NCI-H146 (cell line): ENCODE results near the gene DUOXA2.
"Not testable (repeated sequence)": the region's sequence is repeated elsewhere in the genome, so short reads cannot be mapped to it uniquely, and the experiment has no call there.

Experiments
- DNase-seq: peaks from one replicate; lab custom pipeline; 2025; lab: John Stamatoyannopoulos, UW

The DUOXA2 gene

DNA sequence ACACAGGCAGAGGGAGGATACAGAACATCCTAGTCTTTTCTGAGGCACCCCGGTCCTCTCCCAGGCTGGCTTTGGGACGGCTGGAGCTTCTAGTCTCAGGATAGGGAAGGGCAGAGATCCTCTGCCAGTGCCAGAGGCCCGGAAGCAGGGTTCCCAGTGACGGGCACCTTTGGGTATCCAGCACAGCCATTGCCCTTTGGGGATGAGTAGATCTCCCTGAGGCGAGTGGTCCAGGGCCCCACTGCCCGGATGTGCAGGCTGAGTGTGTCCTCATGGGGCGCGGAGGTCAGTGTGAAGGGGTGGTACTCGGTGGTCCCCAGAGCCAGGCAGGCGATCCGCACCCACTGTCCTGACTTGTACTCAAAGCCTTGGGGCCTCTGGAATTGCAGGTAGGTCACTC lies 18.5 kb upstream of the DUOXA2 start:
- DNase-seq, result no peak

DNA sequence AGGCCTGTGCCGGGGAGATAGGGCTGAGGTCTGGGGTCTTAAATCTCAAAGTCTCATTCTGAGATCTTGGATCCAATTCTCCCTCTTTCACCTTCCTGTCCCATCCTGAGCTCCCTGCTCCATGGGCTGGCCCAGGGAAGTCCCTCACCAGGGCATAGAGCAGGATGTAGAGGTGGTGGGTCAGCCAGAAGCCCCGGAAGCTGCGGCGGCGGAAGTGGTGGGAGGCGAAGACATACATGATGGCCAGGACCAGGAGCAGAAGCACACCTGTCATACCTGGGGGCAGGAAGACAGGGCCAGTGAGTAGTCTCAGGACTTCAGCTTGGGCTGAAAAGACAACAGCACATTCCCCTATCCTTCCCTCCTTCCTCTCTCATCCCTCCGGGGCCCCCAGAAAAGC lies 16.7 kb upstream of the DUOXA2 start:
- no peak for DNase-seq

DNA sequence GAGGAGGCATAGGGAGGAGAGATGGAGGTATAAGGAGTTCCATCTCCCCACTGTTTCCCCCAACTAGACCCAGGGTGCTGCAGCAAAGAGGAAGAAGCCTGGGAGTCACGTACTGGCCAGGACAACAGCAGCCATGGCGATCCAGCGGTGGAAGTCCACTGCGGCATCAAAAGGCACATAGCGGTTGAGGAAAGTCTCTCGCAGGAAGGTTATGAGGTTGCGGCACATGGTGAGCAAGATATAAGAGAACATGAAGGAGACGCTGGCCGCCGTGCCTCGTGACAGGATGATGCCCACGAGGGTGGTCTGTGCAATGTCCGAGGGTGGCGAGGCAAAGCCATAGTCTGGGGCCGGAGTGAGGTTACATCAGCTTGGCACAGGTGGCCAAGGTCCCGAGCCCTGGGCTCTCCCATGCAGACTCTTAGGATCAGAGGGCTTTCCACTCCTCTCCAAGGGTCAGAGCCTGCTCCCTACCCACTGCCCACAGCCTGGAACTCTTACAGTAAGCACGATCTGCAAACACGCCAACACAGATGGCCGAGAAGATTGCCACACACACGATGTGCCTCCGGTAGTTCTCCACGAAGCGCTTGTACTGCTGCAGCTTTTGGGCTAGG lies 14.5 kb upstream of the DUOXA2 start:
- no peak for DNase-seq

DNA sequence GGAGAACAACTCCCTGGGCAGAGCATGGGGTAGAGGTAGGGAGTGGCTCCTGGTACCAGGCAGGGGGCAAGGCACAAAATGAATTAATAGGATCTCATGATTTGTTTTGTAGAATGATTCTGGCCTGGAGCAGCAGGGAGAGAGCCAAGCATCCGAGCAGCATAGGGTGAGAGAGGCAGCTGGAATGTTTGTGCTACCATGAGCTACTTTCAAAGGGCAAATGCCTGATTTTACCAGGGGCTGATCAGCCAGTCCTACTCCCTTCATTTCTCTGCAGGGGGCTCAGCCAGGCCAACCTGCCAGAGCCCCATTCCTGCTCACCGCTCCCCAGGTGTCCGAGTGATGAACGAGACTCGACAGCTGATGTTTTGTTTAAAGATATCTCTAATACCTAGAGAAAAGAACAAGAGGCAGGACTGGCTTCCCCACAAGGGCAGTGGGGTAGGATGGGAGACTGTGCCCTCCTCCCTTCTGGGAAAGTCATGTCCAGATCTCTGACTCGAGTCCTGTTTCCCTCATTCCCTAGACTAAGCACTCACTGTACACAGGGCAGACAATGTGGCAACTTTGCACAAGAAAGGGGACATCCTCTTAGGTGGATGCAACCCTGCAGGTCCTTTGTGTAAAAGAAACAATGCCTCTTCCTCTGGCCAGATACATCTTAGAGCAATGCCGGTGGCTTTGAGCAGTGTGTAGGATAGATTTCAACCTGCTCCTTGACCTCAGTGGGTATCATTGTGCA lies 13.1 kb upstream of the DUOXA2 start:
- peak; percentile 66 for DNase-seq

DNA sequence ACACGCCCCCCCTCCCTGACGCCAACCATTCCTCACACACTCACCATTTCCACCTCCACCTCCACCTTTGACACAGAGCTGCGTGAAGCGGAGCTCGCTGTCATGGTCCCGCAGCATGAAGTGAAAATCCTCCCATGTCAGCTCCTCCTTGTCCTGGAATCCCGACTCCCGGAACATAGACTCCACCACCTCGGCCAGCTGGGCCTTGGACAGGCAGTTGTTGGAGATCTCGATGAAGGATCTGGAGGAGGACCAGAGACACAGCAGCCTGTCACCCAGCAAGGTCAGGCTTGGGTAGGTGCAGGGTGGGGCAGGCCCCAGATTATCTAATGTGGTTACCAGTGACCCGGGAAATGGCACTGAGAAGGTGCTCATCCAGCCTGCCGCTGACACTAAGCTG lies 12.4 kb upstream of the DUOXA2 start:
- no peak for DNase-seq

DNA sequence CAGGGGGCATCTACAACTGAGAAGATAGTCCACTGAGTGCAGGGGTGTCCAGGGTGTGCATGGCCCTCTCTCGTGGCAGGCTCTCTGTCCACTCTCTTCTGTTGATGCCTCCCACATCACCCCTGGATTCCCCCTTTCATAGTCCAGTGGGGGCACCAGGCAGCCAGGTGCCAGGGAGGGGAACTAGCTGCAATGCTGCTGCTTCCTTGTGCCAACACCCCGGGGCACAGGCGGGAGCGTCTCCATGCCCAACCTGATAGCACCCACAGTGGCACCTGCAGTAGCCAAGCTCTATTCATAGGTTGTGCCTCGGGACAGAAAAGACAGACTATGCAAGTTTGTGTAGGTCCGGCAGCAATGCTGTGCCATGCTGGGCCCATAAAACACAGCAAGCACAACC lies 11.9 kb upstream of the DUOXA2 start:
- no peak for DNase-seq

DNA sequence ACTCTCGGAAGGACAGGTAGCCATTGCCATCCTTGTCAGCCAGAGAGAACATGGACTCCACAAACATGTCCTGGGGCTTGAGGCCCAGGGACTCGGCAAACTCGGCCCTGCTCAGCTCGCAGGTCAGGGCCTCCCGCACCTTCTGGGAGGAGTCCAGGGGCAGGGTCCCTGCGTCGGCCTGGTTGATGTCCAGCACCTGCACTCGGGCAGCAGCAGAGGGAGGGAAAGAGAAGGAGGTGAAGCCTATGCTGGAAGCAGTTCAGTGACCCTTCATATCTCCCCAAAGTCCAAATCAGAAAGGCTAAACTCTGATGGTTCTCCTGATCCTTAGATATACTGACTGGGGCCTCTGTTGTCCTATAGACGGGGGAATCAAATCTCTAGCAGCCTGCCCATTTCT lies 10.0 kb upstream of the DUOXA2 start:
- DNase-seq, result not testable (repeated sequence)

DNA sequence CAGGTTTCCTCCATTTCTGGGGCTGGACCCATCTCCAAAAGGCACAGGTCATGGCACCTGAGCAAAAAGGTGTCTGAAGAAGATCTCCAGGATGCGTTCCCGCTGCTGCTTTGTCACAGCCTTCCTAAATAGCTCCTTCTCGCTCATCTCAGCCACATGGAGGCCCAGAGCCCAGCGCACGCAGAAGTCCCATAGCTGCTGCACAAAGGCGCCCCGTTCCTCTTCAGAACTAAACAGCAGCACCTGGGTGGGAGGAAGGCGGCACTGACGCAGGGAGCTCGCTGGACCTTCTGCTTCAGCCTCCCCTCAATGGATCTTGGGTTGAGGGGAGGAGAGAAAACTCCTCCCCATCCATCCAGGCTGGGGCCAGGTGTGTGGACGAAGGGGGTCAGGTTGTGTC lies 8.5 kb upstream of the DUOXA2 start:
- no peak for DNase-seq

DNA sequence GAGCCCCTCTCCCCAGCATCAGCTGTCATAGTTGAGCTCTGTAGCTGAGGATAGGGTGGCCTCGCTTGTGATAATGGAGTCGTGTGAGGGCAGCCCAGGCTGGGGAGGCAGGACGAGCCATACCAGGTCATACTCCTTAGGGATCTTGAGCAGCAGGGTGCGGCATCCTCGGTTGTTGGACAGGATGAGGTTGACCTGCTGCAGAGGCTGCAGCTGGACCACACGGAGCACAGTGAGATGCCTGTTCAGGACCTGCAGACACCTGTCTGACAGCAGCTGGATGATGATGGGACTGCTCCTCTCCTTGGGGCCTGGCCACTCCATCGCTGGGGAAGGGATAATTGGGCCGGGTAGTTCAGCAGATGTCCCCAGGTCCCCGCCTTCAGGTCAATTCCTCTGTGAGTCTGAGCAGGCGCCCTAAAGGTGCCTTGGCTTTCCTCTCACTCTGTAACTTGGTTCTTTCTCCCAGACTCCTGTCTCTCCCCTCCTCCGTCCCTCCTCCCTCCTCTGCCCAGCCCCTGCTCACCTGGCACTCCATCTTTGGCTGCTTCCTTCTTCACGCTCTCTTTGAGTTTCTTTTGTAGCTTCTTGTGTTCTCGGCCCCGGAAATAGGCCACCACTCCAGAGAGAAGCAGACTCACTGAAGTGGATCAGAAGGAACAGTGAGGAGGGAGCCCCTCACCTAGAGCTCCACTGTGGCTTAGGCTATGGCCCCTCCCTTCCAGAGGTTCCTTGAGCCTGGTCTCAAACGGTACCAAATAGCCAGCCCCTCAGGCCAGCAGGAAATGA lies 7.9 kb upstream of the DUOXA2 start:
- DNase-seq, result no peak

DNA sequence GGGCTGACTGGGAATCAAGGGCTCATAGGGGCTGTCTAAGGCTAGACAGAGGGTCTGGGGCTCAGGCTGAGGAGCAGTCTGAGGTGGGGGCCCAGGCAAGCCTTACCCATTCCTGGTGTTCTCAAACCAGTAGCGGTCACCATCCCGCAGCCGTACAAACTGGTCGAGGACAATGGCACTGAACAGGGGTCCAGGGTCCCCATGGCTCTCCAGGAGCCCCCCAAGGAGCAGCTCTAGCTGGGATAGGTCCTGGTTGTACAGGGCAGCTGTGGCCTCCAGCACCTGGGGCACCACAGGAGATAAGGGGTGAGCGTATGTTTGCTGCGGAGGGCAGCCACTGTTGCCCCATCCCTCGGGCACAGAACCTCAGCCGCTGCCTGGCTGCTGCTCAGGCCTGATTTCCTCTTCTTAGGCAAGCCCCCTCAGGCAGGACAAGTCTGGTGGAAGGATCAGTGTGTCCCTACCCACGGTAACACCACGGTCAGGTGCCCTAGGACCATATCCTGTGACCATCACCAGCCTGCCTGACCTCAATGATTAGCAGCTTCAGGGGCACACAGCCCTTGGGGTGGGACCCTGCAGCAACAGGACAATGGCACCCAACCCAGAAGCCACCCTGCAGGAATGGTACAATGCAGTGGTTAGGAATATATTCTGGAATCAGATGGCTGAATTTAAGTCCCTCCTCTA lies 6.0 kb upstream of the DUOXA2 start:
- no peak for DNase-seq

DNA sequence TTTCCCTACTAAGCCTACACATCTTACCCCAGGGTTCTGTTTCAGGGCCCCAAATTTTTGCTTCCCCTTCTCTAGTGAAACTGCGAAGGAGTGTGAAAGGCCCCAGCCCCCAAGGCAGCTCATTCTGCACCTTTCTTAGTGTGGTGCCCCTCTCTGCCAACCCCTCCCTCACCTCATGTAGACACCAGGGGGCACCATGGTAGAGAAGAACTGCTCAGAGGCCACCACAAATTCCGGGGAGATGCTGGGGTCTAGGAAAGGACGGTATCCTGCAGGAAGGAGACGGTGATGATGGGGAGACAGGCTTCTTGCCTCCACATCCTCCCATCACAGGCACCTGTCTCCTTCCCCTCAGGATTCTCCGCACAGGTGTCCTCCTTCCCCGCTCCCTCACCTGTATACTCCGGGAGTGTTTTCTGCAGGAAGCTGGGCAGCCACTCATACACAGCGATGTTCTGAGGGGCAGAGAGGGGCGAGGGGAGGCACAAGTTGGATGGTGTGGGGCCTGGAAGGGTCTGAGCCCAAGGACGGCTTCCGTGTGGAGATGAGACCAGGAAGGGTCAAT lies 3.8 kb upstream of the DUOXA2 start:
- no peak for DNase-seq

DNA sequence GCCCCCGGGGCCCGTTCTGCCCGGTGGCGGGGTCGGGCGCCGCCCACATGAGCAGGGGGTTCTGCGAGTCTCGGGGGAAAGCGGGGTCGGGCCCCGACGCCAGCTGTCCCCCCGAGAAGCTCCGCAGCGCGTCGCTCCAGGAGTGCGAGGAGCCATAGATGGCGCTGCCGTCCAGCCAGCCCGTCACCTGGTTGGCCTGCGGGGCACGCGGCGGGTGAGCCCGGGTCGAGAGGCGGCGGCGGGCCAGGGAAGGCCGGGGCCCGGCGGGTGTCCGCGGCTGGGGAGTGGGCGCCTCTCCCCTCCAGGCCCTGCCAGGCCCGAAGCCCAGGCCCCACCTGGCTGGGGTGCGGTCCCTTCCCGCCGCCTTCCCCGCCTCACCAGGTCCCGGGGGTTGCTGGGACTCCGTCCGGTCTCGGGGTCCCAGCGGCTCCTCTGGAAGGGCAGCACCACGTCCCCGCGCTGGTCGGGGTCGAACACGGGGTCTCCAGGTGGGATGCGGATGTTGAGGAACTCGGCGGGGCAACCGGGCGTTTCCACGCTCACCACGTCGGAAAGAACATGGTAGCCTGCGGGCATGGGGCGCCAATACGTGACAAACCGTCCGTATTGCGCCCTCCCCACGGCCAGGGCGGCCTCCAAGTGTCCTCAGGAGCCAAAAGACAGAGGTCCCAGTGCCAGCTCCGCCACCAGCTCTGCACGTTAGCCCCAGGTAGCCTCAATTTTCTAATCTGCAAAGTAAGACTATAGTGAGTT lies 2.6 kb upstream of the DUOXA2 start:
- DNase-seq, result no peak

DNA sequence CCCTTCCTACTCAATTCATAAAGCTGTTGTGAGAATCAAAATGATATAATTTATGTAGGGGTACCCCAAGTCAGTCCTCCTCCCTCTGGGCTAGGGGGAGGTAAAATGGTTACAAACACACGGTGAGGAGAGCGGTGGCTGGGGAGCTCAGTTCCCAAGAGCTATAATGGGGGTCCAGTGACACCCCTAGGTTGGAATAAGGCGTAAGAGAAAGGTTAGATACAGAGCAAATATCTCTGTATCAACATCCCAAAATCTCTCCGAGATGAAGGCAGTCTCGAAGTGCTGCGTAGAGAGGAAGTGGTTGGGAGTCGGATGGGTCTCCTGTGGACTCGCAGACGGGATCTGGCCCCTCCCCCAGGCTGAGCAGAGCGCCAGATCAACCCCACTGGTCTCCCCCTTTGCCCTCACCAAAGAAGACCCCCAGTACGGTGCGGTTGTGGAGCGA lies 2.0 kb upstream of the DUOXA2 start:
- DNase-seq, result no peak

DNA sequence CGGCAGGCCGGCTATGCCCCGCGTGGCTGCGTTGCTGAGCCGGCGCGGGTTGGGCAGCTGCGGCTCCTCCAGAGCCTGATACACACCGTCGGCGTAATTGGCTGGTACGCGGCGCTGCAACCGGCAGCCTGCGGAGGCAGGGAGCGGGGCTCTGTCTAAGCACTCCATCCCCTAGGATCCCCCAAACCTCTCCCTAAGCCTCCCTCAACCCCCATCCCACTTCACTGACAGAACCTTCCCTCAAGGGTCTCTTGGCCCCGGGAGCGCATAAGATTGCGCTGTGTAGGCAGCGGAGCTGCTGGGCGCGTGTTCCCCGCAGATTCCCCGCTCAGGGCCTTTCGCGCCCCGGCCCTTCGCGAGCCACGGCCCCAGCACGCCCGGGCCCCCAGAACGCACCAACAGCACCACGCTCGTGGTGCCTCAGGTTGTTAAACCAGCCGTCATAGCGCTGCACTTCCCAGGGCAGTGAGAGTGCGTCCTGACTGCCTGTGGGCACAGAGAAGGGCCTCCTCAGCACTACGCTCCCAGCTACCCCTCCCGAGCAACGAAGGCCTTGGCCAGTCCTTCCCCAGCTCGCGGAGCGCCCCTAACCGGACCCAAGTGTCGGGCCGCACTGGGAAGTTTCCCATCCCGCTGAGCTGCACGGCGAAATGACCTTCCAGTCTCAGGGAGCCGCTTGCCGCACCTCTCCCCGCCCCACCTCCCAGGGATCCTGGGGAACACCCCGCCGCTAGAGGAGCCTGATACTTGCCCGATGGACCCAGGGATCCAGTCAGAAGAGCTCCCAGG lies 1.3 kb upstream of the DUOXA2 start:
- no peak for DNase-seq

DNA sequence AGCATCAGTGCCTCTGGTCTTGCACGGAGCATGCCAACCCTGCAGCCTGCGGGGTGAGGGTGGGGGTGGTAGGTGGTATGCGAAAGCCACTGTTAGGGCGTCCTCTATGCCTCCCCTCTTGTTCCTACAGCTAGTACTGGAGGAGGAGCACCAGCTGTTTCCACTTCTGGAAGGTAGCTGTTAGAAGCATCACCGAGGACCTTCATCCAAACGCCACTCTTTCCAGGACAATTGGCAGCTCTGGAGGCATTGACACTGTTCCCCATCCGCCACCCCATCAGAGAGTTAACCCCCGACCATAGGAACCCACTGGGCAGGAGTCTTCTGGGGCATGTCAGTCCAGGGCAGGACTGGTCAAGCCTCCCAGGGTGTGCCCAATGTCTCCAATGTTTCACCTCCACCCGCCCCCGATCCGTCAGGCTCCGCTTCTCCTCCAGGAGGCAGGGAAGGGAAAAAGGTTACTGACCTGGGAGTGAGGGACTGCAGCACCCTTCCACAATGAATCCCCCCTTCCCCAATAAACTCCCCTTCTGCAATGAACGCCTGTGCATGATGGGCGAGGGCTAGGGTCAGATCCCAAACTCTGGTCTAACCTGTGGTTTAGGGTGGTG lies 641 bp upstream of the DUOXA2 start:
- DNase-seq, result no peak

DNA sequence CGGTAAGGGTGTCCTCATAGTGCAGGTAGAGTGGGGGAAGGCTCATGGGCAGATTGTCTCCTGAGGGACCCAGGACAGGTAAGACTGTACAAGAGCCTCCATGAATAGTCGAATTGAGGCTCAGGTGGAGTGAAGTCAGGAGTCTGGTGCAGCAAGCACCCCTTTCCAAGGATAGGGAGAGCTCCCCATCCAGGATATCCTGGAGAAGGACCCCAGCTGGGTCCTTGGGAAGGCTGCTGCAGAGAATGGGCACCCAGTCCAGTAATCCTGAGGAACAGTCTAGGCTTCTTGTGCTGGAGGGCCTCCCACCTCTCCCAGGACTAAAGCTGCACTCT lies 592 bp downstream of the DUOXA2 start:
- DNase-seq, result no peak

DNA sequence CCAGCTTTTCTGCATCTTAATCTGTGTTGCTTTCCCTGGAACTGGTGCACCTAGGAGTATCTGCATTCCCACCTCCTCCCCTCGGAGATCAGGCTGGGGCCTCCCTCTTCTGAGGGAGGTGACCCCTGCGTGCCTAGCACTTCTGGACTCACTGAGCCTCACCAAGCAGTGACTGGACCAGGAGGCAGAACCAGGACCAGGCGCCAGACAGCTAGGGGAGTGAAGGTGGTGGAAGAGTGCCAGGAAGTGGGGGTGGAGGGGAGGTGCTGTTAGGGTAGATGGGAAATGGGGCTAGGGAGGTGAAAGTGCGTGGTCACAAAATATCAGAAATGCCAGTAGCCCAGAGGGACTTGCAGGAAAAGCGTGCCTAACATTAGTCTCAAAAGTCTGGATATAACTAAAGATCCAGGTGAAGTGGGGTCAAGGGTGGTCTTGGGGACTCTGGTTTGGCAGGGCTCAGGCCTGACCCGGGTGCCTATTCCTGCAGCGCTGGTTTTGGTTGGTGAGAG lies 1.2 kb downstream of the DUOXA2 start:
- no peak for DNase-seq

DNA sequence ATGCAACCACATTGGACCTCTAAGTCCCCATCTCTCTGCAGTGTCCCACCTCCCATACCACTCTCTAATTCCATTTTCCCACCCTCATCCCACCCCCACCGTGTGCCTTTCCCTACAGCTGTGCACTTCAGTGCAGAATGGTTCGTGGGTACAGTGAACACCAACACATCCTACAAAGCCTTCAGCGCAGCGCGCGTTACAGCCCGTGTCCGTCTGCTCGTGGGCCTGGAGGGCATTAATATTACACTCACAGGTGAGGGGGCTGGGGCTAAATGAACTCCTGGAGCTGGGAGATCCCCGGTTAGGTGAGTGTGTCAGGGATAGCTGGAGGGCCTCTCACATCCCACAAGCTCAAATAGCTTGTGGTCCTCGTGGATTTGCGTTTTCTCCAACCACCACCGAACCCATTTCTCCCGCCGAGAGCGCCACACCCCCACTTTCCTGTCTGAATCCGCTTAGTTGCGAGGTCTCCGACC lies 1.9 kb downstream of the DUOXA2 start:
- DNase-seq, result no peak

DNA sequence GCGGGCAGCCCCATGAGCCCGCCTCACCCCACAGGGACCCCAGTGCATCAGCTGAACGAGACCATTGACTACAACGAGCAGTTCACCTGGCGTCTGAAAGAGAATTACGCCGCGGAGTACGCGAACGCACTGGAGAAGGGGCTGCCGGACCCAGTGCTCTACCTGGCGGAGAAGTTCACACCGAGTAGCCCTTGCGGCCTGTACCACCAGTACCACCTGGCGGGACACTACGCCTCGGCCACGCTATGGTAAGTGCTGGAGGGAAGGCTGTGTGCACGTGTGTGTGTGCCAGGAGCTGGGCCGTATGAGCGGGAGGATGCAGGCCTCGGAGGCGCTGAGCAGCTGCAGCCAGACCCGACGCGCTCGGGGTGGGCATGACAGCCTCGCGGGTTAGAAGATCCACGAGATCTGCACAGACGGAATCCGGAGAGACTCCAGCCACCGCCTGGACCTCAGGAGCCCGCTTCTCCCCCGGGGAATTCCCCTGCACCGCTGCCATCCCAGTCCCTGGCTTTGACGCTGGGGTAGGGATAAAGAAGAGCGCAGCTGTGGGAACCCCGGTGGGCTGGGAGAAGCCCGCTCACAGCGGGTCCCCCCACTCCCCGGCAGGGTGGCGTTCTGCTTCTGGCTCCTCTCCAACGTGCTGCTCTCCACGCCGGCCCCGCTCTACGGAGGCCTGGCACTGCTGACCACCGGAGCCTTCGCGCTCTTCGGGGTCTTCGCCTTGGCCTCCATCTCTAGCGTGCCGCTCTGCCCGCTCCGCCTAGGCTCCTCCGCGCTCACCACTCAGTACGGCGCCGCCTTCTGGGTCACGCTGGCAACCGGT lies 2.6 kb downstream of the DUOXA2 start:
- peak; percentile 41 for DNase-seq
